Tibial nerve (tissue), 4 donors: Measurements from ENCODE around the gene ADGB.

Source experiments
- EP300 ChIP-seq, 2 donors: sonication (generic); formaldehyde crosslinking; IDR thresholded peaks; one replicate each; pipeline ENCODE4 v1.6.1; 2017; ENCODE audit warnings: antibody characterized with exemption in 2 of 2, mild to moderate bottlenecking in 1 of 2
- POLR2A ChIP-seq, 2 donors: fragments of 450-650 bp; IDR thresholded peaks; one replicate each; pipeline ENCODE4 v1.6.1; 2017; ENCODE audit warnings: antibody characterized with exemption in 2 of 2, mild to moderate bottlenecking in 2 of 2, moderate library complexity in 2 of 2
- TF ChIP-seq, protein P1 (sequence below), 5 experiments: fragments of 200-600 bp in 3 of 5; fragments of 450-650 bp in 2 of 5; sonication (generic) in 3 of 5; IDR thresholded peaks; one replicate each; pipeline ENCODE4 v1.5.1; 2016 to 2019; ENCODE audit warnings: antibody characterized with exemption in 5 of 5, mild to moderate bottlenecking in 3 of 5, moderate library complexity in 2 of 5

DNA sequence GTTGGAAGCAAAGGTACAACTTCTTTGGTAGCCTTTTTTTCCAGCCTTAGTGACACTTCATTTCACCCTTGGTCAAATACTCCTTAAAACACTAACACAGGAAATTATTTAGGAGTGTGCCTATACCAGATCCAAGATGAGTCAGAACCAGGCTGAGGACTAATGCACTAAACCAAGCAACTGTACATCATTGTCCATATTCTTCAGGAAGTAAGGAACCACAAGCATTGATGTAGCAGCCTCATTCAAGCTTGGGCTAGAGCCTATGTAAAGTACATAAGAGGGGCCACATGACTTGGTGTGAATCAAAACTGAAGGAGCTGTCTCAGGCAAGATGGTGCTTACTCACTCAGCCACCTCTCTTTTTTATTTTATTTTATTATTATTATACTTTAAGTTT is 20.7 kb upstream of the ADGB start:
- TF ChIP-seq, protein P1, sequence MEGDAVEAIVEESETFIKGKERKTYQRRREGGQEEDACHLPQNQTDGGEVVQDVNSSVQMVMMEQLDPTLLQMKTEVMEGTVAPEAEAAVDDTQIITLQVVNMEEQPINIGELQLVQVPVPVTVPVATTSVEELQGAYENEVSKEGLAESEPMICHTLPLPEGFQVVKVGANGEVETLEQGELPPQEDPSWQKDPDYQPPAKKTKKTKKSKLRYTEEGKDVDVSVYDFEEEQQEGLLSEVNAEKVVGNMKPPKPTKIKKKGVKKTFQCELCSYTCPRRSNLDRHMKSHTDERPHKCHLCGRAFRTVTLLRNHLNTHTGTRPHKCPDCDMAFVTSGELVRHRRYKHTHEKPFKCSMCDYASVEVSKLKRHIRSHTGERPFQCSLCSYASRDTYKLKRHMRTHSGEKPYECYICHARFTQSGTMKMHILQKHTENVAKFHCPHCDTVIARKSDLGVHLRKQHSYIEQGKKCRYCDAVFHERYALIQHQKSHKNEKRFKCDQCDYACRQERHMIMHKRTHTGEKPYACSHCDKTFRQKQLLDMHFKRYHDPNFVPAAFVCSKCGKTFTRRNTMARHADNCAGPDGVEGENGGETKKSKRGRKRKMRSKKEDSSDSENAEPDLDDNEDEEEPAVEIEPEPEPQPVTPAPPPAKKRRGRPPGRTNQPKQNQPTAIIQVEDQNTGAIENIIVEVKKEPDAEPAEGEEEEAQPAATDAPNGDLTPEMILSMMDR (IDR thresholded peaks at IDR 0.05), result no peak
- TF ChIP-seq POLR2A (IDR thresholded peaks at IDR 0.05), result no peak
- TF ChIP-seq EP300 (IDR thresholded peaks at IDR 0.05), result no peak
